HepG2 (cell line): ENCODE results near the gene MEGF10. TPM values are rescaled to one million over a fixed set of nuclear protein-coding genes. Genes with fewer than 3 reads are reported as not detected.

Source experiments
- TAF1 ChIP-seq: sonication (generic); formaldehyde crosslinking; IDR thresholded peaks from 2 replicates; pipeline ENCODE4 v1.4.0; 2020; ENCODE audit warnings: missing genetic modification reagents
- ZNF101 ChIP-seq: sonication (generic); formaldehyde crosslinking; IDR thresholded peaks from 2 replicates; pipeline ENCODE4 v1.4.0; 2020; ENCODE audit warnings: mild to moderate bottlenecking, low read depth, missing genetic modification reagents, borderline replicate concordance
- ZNF773 ChIP-seq: sonication (generic); formaldehyde crosslinking; IDR thresholded peaks from 2 replicates; pipeline ENCODE4 v1.4.0; 2020; ENCODE audit warnings: missing genetic modification reagents, borderline replicate concordance
- polyA plus RNA-seq, 8 experiments: library from polyadenylated mRNA; depleted of rRNA in 3 of 8; stranded (reverse) in 7 of 8; unstranded in 1 of 8; fragments of >200 nt; fragmentation: Illumina TruSeq in 4 of 8; extraction: Trizol in 4 of 8; gene quantifications; 2 replicates each; pipeline versions ENCODE4 v1.2.1 to v1.2.3, GENCODE V29; 2011 to 2016; ENCODE audit warnings: low read depth in 4 of 8, missing spikeins in 1 of 8, mixed read lengths in 1 of 8; ENCODE audit not compliant: insufficient read depth in 1 of 8
- total RNA-seq, 5 experiments: library from RNA; depleted of rRNA; stranded (reverse); fragments of >200 nt; fragmentation: Illumina TruSeq; extraction: Trizol; gene quantifications; 2 replicates each; pipeline ENCODE4 v1.2.3, GENCODE V29; 2016; ENCODE audit warnings: low read depth in 1 of 5
- TF ChIP-seq, protein P1 (sequence below): IDR thresholded peaks from 2 replicates; pipeline ENCODE4 v1.6.1; 2012; ENCODE audit warnings: low read length, improper control_type of control experiment
- TF ChIP-seq, protein P2 (sequence below): sonication (generic); formaldehyde crosslinking; IDR thresholded peaks from 2 replicates; pipeline ENCODE4 v1.9.0; 2022; ENCODE audit warnings: low read depth, missing genetic modification reagents
- TF ChIP-seq, protein P3 (sequence below): sonication (generic); formaldehyde crosslinking; IDR thresholded peaks from 2 replicates; pipeline ENCODE4 v1.5.1; 2020; ENCODE audit warnings: missing genetic modification reagents, mild to moderate bottlenecking, borderline replicate concordance

MEGF10 gene
- total and polyA plus RNA-seq, 2 of the 13 experiments (the other 11 are each of a cell fraction or from before 2014, with no cell fraction given) = not detected

DNA sequence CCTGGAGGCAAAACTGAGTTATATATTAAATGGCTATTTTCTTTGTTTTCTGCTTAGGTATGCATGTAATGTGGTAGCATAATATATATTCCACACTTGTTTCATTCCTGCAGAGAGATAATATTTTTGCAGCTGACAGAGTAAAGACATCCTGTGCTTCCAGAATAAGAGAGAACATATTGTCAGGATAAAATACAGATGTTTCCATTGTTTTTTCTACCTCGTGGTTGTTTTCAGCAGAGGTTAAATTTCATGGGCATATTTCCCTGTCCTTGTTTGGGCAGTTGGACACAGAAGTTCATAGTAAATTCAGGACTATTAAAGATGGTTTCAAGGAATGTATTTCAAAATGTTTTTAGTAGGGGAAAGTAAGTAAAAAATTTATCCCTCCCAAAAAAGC, 47.6 kb upstream of the MEGF10 start (continued):
- TF ChIP-seq, protein P1, sequence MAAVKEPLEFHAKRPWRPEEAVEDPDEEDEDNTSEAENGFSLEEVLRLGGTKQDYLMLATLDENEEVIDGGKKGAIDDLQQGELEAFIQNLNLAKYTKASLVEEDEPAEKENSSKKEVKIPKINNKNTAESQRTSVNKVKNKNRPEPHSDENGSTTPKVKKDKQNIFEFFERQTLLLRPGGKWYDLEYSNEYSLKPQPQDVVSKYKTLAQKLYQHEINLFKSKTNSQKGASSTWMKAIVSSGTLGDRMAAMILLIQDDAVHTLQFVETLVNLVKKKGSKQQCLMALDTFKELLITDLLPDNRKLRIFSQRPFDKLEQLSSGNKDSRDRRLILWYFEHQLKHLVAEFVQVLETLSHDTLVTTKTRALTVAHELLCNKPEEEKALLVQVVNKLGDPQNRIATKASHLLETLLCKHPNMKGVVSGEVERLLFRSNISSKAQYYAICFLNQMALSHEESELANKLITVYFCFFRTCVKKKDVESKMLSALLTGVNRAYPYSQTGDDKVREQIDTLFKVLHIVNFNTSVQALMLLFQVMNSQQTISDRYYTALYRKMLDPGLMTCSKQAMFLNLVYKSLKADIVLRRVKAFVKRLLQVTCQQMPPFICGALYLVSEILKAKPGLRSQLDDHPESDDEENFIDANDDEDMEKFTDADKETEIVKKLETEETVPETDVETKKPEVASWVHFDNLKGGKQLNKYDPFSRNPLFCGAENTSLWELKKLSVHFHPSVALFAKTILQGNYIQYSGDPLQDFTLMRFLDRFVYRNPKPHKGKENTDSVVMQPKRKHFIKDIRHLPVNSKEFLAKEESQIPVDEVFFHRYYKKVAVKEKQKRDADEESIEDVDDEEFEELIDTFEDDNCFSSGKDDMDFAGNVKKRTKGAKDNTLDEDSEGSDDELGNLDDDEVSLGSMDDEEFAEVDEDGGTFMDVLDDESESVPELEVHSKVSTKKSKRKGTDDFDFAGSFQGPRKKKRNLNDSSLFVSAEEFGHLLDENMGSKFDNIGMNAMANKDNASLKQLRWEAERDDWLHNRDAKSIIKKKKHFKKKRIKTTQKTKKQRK = no peak
- TF ChIP-seq TAF1 (CRISPR knock-in tag) (no peak), ZNF773 (CRISPR knock-in tag) (no peak), ZNF101 (CRISPR knock-in tag) (no peak)
- TF ChIP-seq, protein P2, sequence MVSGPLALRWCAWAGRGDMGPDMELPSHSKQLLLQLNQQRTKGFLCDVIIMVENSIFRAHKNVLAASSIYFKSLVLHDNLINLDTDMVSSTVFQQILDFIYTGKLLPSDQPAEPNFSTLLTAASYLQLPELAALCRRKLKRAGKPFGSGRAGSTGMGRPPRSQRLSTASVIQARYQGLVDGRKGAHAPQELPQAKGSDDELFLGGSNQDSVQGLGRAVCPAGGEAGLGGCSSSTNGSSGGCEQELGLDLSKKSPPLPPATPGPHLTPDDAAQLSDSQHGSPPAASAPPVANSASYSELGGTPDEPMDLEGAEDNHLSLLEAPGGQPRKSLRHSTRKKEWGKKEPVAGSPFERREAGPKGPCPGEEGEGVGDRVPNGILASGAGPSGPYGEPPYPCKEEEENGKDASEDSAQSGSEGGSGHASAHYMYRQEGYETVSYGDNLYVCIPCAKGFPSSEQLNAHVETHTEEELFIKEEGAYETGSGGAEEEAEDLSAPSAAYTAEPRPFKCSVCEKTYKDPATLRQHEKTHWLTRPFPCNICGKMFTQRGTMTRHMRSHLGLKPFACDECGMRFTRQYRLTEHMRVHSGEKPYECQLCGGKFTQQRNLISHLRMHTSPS = no peak
- TF ChIP-seq, protein P3, sequence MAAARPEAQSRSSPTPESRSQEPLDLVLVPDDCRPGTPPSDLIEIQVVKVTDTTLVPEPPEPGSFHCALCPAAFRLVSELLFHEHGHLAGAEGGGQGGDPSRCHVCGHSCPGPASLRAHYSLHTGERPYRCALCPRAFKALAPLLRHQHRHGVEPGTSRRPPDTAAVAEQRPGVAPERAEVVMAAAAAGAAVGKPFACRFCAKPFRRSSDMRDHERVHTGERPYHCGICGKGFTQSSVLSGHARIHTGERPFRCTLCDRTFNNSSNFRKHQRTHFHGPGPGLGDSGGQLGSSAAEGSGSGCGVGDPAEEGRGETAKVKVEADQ (CRISPR knock-in tag) = no peak
- TF ChIP-seq, all 625 proteins: peak for 0
